ENCODE measurements around the gene CTSD. TPM values are rescaled to one million over a fixed set of nuclear protein-coding genes. Genes with fewer than 3 reads are reported as not detected.

CTSD gene
- total and polyA plus RNA-seq, 2 experiments from 2014 or later = 67.1 to 251 TPM

DNA sequence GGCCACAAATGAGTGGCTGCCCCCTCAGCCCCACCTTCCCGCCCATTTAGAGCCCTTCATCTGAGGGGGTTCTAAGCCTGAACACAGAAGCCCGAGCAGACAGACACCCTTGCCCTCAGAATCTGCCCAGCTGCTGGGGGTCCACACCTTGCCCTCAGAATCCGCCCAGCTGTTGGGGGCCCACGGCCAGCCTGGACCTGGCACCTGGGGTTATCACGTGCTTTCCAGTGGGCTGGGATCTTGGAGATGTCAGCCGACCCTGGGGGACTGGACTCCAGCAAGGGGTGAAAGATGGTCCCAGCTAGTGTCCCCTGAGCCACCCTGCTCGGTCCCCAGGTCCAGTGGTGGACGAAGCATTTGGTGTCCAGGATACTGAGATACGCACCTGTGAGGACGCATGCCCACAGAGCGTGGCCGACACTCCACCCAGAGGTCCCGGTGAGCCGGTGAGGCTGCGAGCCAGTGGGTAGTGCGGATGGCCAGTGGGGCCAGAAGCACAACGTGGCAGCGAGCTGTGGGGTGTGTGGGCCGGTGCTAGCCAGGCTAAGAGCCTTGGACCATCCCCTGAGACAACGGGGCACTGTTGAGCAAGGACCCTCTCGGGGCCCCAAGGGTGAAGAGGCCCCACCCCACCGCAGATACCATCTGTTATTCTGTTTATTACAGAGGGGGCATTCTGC lies 3.1 kb upstream of the CTSD start:
- Histone ChIP-seq H3K27me3 (ENCODE audit: insufficient read depth) (no peaks in the 10 kb centered on the region), H3K4me2 (no peak overlapping the region), H3K36me3 (ENCODE audit: insufficient read depth) (no peaks in the 10 kb centered on the region), H3K4me3 (no peak overlapping the region), H4K20me1 (replicated peaks; ENCODE audit: insufficient read depth) (no peaks in the 10 kb centered on the region), H3K27ac (ENCODE audit: low read depth) (no peak overlapping the region), H3K79me2 (replicated peaks; ENCODE audit: insufficient read depth) (peaks cover 5% of the 10 kb centered on the region), H3K9me2 (ENCODE audit: insufficient read depth) (no peaks in the 10 kb centered on the region), H3K4me1 (ENCODE audit: insufficient read depth) (peaks cover 2% of the 10 kb centered on the region; the same call in 1 of the 2 replicates), H3F3A (replicated peaks; ENCODE audit: low read depth) (no peaks in the 10 kb centered on the region), H2AFZ (no peak overlapping the region)
- no peak for DNase-seq (ENCODE audit: low spot score)
- TF ChIP-seq POLR2AphosphoS5 (IDR thresholded peaks at IDR 0.05; ENCODE audit: low read depth) (no peak), ZNF114 (CRISPR knock-in tag; IDR thresholded peaks at IDR 0.05) (no peak), JUNB (IDR thresholded peaks at IDR 0.05; ENCODE audit: unreplicated experiment) (no peak), ETS1 (IDR thresholded peaks at IDR 0.05) (no peak), EZH2phosphoT487 (IDR thresholded peaks at IDR 0.05; ENCODE audit: unreplicated experiment) (no peak), REST (IDR thresholded peaks at IDR 0.05; ENCODE audit: unreplicated experiment) (no peak), CREB1 (CRISPR knock-in tag; IDR thresholded peaks at IDR 0.05; ENCODE audit: low read depth) (no peak)
- no peaks in the 10 kb centered on the region for H3K9me3 Mint-ChIP-seq
- H3K36me3 Mint-ChIP-seq (ENCODE audit: low read depth) = no peaks in the 10 kb centered on the region; the same call in 2 of the 3 replicates
- peaks cover 17% of the 10 kb centered on the region for H3K27me3 Mint-ChIP-seq (ENCODE audit: insufficient read depth, low read depth, poor library complexity)
- H3K4me1 Mint-ChIP-seq = peaks cover 4% of the 10 kb centered on the region
- no peak for ATAC-seq
- no peak overlapping the region for H3K27ac Mint-ChIP-seq
- no peak overlapping the region for H3K4me3 Mint-ChIP-seq

DNA sequence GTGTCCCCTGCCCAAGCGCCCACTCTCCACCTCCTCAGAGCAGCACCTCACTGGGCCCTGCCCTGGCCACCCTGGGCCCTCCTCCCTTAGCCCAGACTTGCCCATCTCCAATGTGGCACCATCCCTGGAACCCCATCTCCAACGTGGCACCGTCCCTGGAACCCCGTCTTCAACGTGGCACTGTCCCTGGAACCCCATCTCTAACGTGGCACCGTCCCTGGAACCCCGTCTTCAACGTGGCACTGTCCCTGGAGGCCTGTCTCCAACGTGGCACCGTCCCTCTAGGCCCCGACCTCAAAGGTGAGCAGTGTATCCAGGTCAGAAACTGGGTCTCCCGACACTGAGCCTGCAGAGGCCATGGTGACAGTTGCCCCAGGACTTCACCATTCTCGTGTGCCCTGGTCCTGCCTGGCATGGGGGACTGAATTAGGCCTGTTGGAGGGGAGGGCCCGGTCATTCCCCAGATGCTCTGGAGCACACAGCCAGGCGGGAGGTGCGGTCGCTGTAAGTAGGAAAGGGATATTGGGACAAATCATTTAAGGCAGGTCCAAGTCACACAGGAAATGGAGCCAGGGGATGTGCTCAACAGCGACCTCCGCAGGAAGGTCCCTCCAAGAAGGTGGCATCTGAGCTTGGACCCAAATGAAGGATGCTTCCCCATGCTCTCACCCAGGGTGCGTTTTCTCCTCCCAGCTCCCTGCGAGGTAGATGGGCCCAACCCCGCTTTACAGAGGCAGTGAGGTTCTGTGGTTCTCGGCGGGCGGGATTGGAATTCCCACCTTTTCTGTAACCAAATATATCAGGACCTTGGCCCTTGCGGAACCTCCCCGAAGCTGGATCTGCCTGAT lies 2.4 kb upstream of the CTSD start:
- Mint-ChIP-seq H3K27me3 (ENCODE audit: insufficient read depth, low read depth, poor library complexity) (peaks cover 14% of the 10 kb centered on the region), H3K36me3 (ENCODE audit: low read depth) (no peaks in the 10 kb centered on the region), H3K9me3 (no peaks in the 10 kb centered on the region), H3K4me3 (no peak overlapping the region), H3K4me1 (no peaks in the 10 kb centered on the region; the same call in 2 of the 3 replicates), H3K27ac (no peak overlapping the region)
- Histone ChIP-seq H3K79me2 (replicated peaks; ENCODE audit: insufficient read depth) (peaks cover 5% of the 10 kb centered on the region), H4K20me1 (replicated peaks; ENCODE audit: insufficient read depth) (no peaks in the 10 kb centered on the region), H3K9me2 (ENCODE audit: insufficient read depth) (no peaks in the 10 kb centered on the region), H3K36me3 (ENCODE audit: insufficient read depth) (no peaks in the 10 kb centered on the region), H3K4me3 (no peak overlapping the region), H3F3A (replicated peaks; ENCODE audit: low read depth) (no peaks in the 10 kb centered on the region), H3K4me1 (ENCODE audit: insufficient read depth) (no peaks in the 10 kb centered on the region; the same call in 1 of the 2 replicates), H3K27me3 (ENCODE audit: insufficient read depth) (no peaks in the 10 kb centered on the region), H3K27ac (ENCODE audit: low read depth) (no peak overlapping the region), H2AFZ (no peak overlapping the region), H3K4me2 (no peak overlapping the region)
- DNase-seq (ENCODE audit: low spot score) (peak; percentile 78), ATAC-seq (peak; percentile 41)
- TF ChIP-seq, protein P1, sequence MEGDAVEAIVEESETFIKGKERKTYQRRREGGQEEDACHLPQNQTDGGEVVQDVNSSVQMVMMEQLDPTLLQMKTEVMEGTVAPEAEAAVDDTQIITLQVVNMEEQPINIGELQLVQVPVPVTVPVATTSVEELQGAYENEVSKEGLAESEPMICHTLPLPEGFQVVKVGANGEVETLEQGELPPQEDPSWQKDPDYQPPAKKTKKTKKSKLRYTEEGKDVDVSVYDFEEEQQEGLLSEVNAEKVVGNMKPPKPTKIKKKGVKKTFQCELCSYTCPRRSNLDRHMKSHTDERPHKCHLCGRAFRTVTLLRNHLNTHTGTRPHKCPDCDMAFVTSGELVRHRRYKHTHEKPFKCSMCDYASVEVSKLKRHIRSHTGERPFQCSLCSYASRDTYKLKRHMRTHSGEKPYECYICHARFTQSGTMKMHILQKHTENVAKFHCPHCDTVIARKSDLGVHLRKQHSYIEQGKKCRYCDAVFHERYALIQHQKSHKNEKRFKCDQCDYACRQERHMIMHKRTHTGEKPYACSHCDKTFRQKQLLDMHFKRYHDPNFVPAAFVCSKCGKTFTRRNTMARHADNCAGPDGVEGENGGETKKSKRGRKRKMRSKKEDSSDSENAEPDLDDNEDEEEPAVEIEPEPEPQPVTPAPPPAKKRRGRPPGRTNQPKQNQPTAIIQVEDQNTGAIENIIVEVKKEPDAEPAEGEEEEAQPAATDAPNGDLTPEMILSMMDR (conservative IDR thresholded peaks at IDR 0.05; ENCODE audit: low read depth in 2 of 2) = peak; percentile 60 to 74
- TF ChIP-seq REST (IDR thresholded peaks at IDR 0.05; ENCODE audit: unreplicated experiment) = no peak

All from GM23338 (cell line).